ENCODE data around the gene TPSG1.
"Not testable (repeated sequence)": the region's sequence is repeated elsewhere in the genome, so short reads cannot be mapped to it uniquely, and the experiment has no call there.

The TPSG1 gene

DNA sequence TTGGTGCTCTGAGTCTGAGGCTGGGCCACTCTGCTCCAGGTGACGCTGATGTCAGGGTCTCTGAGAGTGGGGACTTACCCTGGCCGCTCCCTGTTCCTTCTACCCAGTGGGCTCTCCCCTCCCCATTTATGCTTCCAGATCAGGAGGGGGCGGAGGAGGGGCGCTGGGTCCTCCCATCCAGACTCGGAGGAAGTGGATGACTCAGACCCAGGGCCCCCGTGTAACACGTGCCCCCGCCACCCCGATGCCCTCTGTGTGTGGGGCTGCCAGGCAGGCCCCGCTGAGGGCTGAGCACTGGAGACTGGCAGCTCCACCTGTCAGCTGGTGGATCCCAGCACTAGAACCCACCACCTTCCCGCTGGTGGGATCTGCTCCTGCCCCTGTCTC lies 5.0 kb upstream of the TPSG1 start, which contains the start of gene TPSB2:
Gene TPSB2 (minus strand): TSS at position 101 of the 387 bp plus-strand sequence. CDS start 233 bp downstream, outside the sequence.
- DNase-seq = not testable (repeated sequence)

DNA sequence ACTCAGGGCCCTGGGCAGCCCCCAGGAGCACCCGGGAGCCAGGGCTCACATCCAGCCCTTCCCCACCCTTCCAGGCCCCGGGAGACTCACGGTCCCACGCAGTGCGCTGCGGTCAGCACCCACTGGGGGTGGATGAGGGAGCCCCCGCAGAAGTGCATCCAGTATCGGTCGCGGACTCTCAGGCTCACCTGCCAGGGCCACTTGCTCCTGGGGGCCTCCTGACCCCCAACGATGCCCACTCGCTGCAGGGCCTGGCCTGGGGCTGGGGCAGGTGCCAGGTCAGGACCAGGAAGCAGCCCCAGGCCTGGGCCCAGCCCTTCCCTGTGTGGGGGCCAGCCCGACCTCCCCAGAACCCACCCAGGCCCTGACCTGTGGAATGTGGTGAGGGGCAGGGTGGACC lies 4.4 kb upstream of the TPSG1 start:
- not testable (repeated sequence) for DNase-seq

DNA sequence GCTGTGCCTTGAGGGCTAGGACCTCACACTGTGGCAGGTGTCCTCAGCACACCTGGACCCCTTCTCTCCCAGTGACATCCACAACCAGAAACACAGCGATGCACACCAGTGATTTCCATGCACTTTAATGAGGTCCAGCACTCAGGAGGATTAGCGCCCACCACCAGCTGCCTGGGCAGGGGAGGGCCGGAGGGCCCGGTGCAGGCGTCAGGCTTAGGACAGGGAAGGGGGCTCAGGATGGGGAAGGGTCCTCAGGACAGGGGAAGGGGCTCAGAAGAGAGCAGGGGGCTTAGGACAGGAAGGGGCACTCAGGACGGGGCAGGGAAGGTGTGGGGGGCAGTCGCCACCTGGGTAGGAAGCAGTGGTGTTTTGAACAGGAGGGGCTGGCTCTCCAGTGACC lies 3.2 kb upstream of the TPSG1 start:
- DNase-seq = not testable (repeated sequence)

DNA sequence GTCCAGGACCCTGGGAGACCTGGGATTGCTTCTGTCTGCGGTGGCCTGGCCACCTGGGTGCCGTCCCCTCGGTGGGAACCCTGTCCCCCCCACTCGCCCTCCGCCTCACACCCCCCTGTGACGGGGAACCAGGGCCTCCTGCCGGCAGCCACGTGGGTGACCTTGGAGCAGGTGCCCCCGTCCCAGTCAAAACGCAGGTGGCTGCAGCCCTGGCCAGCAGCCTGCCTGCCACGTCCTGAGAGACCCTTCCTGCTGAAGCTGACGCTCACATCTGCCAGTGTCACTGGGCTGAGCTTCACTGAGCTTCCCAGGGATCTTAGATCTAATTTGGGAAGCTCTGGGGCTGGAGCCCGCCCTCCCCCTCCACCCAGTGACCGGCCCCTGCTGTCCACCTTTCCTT lies 1.6 kb upstream of the TPSG1 start:
- not testable (repeated sequence) for DNase-seq

DNA sequence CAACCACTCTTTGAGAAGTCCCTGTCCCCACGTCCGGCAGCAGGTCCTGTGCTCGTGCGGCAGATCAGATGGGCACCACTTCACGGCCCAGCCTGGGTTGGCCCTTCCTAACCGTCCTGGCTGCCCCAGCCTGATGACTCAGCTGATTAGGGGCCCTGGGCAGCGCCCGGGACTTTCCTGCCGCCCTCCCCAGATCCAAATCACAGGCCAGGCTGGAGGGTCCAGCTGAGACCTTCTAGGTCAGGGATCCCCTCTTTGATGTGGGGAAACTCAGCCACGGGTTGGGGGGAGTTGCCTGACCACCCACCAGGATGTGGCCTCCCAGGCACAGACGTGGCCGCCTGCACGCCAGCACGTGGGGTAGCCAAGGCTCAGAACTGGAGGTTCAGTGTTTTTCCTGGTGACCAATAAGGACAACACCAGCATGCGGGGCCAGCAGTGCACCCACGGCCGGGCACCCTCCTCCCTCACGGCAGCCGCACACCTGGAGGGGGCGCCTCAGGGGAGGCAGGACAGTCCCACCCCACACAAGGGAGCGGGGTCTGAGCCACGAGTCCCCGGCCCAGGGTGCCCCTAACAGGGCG lies 752 bp upstream of the TPSG1 start:
- not testable (repeated sequence) for DNase-seq

DNA sequence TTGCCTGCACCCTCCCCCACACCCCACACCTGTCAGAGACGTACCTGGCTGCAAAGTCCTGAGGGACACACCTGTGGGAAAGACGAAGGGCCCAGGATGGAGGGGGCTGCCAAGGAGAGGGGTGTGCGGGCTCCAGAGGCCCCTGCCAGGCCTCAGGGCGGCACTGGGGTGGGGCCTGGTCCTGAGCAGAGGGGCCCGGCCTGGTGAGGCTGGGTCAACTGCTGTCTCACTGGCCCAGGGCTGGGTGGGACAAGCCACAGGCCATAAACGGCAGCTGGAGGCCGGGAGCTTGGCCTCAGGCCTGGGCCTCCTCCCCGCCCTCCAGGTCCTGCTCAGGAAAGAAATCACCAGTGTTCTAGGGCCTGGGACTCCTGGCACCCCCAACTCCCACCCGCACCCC lies 510 bp downstream of the TPSG1 start:
- DNase-seq = no peak

DNA sequence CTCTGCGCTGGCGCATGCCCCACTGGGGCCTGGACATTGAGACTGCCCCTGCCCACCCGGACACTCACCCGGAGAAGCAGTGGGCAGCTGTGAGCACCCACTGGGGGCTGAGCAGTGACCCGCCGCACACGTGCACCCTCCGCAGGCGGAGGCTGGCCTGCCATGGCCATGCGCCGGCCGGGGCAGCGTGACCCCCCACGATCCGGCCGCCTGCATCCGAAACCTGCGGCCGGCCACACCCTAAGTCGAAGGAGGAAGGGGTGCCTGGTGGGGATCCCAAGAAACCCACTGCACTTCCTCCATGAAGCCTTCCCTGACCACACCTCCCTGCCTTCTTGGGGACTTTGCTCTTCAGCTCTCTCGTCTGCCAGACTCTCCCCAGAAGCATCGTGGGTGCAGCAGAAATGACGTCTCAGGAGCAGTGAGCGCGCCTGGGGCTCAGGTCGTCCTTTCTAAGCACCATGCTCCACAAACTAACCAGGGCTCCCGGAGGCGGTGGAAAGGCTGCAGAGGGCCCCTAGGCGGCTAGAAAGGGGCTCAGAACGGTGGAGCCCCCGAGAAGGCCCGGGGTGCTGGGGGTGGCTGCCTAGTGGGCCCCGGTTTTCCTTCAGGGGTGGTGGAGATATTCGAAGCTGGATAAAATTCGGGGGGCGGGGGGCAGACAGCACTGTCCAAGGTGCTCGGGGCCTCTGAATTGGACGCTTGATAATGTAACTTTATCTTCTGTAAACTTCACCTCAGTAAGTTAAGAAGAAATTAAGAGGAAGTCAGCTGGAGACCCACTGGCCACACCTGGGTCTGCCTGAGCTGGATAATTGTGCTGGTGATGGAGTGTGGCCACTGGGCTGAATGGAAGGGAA lies 1.5 kb downstream of the TPSG1 start:
- DNase-seq = no peak

DNA sequence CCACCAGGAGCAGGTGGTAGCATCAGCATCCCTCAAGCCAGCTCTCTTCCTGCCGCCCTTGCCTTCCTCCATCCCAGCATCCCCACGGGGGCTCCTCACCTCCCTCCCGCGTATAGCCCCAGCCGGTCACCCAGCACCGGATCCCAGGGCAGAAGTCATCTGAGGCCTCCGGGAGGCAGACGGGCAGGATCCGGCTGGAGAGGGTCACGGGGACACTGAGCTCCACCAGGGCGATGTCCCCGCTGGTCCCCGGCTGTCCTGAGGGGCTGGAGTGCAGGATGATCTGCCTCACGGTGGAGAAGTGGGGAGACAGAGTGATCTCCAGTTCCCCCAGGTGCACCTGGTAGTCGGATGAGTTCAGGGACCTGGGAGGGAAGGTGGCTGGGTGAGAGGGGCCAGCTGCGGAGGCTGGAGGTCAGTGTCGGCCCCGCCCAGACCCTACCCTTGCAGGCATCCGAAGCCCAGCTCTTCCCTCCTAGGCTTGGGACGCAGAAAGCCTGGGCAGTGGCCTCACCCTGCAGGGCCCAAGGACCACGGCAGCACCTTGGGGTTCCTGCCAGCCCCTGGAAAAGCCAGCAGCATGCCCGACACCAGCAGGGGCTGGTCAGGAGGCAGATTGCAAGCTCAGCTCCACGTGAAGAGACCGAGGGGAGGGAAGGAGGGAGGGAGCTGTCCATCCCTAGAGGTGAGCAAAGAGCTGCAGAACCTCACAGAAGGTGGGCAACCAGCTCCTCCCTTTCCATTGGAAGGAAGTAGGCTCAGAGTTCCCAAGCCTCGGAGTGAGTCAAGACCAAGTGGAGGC lies 2.3 kb downstream of the TPSG1 start:
- DNase-seq = no peak

DNA sequence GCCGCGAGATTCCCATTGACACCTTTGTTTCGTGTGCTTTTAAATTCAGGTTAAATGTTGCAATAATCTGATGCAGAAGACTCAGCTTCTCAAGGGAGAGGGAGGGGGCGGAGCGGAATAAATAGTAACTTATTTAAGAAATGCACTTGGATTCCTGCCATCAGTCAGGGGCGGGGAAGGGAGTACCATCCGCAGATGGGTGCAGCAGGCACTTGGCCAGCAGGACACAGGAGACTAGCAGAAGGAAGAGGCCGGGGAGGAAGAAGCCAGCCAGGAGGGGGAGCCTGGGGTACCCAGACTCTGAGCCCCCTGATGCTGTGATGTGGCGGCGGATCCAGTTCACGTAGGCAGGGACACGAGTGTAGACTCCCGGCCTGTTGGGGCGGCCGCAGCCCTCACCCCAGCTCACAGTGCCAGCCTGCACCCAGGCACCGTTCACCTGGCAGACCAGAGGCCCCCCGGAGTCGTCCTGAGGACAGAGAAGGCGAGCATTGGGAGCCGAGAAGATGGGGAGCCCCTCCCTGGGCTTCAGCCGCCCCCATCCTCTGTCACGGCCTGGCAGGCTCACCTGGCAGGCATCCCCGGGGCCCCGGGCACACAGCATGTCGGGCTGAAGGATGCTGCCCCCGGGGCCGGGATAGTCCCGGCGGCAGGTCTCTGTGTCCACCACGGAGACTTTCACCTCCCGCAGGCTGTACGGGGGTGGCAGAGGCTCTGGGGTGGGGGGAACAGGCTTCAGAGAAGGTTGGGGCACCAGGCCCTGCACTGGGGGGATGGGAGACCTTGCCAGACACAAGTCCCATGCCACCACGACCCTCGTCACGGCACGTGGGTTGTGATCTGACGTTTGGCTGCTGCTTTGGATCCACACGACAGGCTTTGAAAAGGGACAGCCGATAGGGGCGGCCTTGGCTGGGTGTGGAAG lies 3.2 kb downstream of the TPSG1 start:
- no peak for DNase-seq

DNA sequence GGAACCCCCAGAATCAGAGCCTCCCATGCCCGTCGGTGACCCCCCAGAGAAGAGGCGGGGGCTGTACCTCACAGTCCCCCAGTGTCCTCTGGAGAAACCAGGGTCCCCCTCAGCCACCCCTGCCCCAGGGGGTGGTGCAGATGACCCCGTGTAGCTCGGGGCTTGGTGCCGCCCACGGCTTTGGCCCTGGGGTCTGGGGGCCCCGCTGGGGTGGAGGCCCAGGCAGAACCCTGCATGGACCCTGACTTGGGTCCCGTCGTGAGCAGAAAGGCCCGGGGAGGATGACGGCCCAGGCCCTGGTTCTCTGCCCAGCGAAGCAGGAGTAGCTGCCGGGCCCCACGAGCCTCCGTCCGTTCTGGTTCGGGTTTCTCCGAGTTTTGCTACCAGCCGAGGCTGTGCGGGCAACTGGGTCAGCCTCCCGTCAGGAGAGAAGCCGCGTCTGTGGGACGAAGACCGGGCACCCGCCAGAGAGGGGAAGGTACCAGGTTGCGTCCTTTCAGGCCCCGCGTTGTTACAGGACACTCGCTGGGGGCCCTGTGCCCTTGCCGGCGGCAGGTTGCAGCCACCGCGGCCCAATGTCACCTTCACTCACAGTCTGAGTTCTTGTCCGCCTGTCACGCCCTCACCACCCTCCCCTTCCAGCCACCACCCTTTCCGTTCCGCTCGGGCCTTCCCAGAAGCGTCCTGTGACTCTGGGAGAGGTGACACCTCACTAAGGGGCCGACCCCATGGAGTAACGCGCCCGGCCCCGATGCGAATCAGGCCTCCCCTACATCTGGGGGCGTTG lies 4.0 kb downstream of the TPSG1 start:
- DNase-seq = no peak

DNA sequence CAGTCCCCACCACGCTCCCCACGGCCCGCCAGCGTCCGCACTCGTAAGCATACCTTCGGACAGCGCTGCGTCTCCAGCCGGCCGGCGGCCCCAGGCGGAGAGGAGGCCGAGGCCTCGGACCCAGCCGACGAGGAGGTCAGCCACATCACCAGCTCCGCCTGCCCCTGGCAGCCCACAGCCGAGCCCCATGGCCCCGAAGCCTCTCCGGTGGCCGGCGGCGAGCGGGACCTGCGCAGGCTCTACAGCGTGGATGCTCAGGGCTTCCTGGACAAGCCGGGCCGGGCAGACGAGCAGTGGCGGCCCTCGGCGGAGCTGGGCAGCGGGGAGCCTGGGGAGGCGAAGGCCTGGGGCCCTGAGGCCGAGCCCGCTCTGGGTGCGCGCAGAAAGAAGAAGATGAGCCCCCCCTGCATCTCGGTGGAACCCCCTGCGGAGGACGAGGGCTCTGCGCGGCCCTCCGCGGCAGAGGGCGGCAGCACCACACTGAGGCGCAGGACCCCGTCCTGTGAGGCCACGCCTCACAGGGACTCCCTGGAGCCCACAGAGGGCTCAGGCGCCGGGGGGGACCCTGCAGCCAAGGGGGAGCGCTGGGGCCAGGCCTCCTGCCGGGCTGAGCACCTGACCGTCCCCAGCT lies 4.9 kb downstream of the TPSG1 start:
- no peak for DNase-seq

DNA sequence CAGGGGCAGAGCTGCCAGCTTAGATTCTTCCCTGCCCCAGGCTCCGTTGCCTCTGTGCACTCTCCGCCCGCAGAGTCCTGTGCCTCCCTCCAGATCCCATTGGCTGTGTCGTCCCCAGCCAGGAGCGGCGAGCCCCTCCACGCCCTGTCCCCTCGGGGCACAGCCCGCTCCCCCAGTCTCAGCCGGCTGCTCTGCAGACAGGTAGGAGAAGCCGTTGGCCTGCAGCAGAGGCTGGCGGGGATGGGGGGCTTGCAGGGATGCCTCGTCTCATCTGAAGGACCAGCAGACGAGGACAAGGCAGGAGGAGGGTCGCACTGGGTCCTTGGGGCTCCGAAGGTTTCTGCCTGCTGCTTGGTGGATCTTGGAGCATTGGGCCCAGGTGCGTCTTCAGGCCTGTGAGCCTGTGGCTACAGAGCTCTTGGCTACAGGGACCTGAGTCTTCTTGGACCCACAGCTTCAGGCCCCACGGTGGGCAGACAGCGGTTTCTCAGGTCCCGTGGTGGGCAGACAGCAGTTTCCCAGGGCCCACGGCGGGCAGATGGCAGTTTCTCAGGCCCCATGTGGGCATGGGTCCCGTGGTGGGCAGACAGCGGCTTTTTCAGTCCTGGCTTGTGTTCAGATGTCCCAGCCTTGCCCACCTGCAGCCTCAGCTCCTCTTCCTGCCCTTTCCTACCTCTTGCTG lies 6.0 kb downstream of the TPSG1 start:
- no peak for DNase-seq

DNA sequence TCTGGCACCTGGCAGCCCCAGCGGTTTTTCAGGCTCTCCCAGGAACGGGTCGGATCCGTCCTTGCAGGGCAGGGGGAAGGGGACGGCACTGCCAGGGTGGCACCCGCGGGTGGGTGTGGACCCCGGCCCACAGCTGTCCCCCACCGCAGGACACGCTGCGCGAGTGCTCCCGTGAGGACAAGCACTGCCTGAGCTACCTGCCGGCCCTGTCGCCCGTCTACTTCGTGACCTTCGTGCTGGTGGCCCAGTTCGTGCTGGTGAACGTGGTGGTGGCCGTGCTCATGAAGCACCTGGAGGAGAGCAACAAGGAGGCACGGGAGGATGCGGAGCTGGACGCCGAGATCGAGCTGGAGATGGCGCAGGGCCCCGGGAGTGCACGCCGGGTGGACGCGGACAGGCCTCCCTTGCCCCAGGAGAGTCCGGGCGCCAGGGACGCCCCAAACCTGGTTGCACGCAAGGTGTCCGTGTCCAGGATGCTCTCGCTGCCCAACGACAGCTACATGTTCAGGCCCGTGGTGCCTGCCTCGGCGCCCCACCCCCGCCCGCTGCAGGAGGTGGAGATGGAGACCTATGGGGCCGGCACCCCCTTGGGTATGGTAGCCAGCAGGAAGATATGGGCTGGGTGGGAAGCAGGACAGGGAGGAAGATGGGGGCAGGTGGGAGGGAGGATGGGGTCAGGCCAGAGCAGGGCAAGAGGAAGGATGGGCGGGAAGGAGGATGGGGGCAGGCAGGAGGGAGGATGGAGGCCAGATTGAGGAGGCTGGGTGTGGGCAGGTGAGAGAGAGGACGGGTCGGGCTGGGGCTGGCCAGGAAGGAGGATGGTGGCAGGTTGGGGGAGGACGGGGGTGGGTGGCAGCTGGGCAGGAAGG lies 6.8 kb downstream of the TPSG1 start:
- no peak for DNase-seq

DNA sequence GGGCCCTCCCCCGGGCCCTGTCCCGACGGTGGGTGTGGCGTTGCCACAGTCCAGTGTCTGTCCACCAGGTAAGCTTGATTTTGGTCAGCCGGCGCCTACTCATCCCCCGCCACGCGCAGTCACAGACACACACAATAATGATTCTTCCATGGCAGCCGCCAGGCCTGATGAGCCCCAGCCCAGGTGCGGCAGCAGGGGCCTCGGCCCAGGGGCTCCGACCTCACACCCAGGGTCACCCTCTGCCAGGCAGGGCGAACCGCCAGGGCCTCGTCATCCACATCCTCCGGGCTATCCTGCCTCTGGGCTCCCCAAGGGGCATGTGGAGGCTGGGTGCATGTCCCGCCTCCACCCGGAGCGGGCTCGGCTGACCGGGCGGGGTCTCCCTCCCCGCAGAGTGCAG lies 7.5 kb downstream of the TPSG1 start:
- no peak for DNase-seq

DNA sequence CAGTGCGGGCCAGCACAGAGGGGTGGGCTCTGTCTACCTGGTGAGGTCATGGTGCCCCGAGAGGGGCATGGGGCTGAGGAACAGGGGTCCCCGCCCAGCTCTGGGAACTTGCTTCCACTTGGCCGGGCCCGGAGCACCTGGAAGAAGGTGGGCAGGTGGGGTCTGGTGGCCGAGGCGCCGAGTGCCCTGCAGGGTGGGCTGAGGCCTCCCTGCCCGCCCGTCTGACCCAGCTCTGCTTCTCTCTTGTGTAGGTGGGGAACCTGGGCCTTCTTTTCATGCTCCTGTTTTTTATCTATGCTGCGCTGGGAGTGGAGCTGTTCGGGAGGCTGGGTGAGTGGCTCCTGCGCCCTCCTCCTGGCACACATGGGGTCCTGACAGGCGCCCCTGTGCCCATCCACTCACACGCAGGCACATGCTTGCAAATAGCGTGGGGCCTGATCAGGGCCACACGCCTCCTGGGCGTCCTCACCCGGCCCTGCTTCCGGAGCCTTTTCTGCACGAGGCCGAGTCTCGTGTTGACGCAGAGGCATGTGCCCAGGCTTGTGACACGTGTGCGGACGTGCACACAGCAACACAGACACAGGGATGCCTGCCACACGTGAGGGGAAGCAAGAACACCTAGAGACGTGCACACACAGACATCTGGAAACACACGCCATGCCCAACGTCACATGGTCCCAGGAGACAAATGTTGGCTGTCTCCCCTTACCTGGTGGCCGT lies 8.2 kb downstream of the TPSG1 start:
- DNase-seq = no peak

DNA sequence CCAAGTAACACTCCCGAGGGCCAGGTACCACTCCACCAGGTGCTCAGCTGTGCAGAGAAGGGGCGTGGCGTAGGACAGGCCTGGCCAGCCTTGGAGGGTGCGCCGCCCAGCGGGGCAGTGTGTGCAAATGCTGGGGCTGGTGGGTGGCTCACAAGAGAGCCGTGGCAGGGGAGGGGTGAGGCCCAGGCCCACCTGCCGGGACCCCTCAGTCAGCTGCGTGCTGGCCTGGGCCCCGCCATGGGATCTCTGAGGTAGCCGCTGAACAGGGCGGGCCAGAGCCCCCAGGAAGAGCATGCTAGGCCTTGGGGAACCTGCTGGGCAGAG lies 8.8 kb downstream of the TPSG1 start:
- DNase-seq = no peak

DNA sequence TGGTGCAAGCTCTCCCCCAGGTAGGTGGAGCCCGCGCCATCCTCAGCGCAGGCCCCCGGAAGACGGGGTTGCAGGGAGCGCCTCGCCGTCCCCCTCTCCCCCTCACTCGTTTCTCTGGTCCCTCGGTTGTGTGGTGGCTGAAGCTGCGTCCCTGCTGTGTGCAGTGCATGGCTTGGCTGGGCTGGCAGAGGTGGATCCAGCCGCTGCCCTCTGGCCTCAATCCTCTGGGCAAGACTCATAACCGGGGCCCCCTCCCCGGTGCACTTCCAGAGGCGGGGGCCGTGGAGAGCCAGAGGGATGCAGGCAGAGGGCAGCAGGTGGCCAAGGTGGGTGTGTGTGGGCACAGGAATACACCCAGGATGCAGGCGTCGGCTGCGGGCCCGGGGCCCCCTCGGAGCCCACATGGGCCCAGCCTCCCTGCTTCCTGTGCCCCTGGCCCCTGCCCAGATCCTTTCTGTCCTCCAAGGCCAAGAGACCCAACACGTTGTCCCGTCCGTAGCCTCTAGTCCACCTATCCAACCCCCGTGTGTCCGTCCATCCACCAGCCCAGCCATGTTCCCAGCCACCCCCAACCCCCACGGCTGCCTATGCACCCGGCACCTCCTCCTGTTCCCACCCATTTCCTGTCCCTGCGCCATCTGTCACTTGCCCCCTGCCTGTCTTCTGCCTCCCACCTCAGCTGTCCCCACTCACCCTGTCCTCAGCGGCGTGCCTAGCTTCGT lies 9.3 kb downstream of the TPSG1 start:
- DNase-seq = no peak

DNA sequence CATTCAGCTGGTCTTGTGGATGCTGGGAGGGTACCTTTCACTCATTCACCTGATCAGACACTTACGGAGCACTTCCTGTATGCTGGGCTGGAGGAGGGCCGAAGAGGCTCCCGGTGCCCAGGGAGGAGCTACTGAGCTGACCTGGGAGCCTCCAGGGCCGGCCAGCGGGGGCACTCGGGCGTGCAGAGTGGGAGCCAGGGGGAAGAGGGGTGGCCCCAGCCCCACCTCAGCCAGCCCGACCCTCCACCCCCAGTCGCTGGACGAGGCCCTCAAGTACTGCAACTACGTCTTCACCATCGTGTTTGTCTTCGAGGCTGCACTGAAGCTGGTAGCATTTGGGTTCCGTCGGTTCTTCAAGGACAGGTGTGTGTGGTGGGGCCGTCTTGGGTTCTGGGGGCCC lies 10.3 kb downstream of the TPSG1 start:
- no peak for DNase-seq

All from activated CD4-positive, alpha-beta T cell treated with anti-CD3 and anti-CD28 coated beads, Interleukin-10, Interleukin-2, amounts not matched to agents 100 ng/mL and 50 ng/mL, durations not matched to agents 16 hours and 8 hours (primary cell).